HG02763 (cell line): ENCODE data around the gene ARHGAP29.

Source experiments
- ATAC-seq: cut with Tn5 transposase; IDR thresholded peaks from one replicate; pipeline ENCODE4 v1.9.1; 2021; ENCODE audit warnings: mild to moderate bottlenecking, moderate library complexity; ENCODE audit not compliant: unreplicated experiment

ARHGAP29 gene

DNA sequence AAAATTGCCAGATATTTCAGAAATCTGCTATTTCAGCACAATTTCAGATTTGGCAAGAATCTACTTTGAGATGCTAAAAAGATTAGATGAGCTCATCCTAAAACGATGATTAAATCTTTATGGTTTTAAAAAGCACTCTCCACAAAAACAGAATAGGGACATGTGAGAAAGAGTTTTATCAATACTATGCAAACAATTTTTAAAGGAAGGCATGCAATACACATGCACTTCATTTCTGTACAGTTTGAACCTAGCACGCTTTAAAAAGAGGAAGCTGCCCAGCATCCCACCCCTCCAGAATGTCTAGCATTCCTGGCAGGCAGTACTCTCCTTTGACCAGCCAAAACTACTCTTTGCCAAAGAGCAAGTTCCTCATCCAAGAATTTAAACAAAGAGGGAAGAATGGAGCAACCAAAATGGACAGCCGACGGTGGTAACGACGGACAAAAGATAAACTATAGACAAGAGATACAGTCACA, 1.3 kb downstream of the ARHGAP29 start:
- no peak for ATAC-seq

DNA sequence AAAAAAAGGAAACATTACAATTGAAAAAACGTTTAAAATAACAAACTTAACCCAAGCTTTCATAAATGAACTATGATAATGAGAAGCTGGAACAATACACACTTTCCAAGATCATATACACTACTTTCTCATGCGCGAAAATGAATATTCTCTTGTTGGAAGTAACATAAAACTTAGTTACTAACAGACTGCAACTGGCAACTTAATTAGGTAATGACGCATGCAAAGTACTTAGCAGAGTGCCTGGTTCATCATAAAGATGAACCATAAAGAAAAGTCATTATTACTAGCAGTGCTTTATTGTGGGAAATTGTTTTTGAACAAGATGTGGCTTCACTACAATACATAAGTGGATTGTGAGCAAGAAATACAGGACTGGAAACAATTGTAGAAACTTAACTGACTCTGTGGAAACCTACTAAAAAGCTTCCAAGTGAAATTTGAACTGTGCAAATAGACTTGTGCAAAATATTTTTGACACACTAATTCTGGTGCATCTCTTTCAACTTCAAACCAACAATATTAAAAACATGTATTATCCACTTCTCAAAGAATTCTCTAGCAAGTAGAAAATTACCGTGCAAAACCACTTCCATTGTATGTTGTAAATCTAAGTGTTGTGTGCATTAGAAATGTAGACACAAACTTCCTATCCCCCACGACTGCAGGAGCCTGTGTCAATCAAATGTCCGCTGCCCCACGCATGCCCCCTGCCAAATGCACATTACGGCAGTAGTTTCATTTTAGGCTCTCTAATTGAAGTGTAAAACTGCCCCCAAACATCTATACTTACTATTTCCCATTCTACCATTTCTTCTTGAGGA, 2.0 kb downstream of the ARHGAP29 start:
- ATAC-seq: no peak

DNA sequence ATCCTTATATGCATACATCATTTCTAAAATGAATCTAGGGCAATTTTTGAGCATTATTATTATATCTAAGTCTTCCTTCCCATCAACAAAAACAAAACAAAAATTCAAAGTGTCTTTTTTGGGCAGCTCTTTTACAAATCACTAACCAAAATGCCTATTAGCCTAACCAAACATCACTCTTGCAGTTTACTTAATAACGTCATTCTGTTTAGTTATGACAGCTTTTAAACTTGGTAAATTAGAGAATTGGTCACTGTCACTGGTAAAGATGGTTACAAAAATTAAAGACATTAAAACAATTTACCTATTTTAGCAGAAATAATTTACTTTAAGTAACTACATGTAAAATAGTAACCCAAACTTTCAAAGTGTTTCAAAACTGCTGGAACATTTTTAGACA, 2.8 kb downstream of the ARHGAP29 start:
- ATAC-seq: no peak

DNA sequence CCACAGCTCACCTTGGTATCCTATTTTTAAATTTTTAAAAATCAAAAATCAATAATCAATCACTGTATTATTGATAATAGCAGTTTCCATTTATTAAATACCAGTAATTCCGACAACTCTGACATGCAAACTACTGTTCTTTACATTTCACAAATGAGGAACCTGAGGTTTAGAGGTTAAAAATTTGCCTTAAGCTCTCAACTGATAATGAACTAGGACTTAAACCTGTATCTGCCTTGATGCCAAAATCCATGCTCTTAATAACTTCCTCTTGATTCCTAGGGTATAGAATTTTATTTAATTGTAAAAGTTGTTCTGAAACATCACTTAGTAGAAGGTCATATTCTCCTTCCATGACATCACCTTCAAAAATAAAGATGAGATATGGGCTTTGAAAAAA, 5.6 kb downstream of the ARHGAP29 start:
- no peak for ATAC-seq

DNA sequence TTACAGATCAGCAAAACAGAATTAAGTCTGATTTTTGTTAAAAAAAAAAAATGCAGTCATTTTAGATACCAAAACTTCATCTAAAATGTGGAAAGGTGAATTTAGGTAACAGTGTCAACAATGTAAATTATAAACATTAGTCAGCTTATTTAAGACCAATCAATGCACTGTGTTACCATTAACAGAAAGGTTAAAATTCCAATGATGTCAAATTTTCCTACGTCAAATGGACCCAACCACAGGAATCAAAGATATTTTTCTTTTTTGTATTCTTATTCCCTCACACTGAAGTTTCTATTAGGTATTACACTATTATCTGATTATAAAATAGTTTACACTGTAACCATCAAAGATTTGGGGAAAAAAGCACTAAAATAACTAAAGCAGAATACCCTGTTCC, 6.5 kb downstream of the ARHGAP29 start:
- no peak for ATAC-seq

DNA sequence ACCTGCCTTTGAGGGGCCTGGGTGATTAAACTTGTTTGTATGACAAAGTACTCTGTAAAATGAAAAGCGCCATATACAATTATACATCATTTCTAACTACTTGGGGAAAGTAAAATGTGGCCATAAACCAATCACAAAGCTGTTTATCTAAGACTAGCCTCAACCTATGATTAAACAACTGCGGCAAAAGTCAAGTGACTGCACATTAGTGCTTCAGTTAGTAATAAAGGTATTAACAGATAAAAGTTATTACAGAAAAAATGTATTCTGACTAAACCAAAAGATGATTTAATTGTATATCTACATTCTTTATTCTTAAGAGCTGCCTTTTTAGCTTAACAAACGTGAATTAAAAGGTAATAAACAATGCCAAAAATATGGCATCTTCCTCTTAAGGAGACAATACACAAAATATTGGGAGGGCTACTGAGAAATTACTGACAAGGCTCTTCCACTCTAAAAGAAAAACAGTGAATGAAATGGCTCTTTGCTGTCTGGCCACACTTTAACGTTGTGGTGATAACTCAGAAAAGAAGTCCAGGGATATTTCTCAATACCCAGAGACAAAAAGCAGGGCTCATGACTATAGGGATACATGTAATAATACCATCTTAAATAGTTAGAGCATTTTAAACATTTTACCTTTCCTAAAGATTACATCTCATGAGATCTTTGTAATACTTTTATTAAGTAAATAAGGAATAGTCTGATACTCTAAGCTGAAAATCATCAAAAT, 8.6 kb downstream of the ARHGAP29 start:
- ATAC-seq: no peak

DNA sequence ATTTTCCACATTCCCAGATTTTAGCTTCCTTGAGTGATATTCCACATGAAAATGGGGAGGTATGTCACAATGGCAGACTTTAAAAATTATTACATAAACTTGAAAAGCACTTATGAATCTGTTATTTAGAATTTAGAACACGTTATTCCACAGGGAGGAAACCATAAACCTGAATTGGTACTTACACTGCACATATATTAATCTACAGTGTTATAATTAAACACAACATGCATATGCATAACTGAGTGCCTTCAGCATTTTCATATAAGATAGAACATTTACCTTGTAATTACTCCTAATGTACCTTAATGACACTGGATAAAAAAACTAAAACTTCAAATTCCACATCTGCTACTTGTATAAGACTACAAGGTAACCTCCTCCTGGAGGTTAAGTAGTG, 9.8 kb downstream of the ARHGAP29 start:
- no peak for ATAC-seq

DNA sequence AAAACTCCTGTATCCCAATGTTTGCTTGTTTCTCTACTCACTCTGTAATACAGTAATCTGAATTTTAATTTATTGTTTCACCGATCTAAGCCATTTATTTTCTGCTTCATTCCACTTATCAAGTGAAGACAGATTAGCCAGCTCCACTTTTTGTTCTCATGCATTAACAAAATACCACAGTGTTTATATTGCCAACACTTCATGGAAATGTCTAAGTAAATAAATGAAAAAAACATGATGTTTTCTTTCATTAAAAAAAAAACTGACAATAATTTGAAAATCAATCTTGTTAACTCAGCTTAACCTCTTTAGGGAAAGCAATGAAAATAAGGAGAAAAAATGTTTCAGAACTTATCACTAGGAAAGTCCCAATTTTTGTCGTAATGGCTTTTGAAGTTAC, 11.5 kb downstream of the ARHGAP29 start:
- no peak for ATAC-seq

DNA sequence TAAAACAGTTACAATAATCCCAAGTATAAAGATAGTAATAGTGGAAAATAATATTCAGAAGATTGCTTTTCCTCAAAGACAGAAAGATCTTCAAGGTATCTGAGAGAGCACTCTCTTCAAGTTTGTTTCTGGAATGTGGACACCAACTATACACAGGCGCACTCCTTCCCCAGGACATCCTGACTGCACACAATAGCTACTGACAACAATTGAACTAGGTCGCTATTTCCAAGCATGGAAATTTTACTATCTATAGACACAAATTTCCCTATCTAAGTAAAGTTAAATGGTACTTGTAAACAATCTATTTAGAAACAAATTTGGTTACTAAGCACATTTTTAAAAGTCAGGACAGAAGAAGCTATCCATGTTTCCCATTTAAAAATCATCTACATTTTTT, 19.1 kb downstream of the ARHGAP29 start:
- no peak for ATAC-seq

DNA sequence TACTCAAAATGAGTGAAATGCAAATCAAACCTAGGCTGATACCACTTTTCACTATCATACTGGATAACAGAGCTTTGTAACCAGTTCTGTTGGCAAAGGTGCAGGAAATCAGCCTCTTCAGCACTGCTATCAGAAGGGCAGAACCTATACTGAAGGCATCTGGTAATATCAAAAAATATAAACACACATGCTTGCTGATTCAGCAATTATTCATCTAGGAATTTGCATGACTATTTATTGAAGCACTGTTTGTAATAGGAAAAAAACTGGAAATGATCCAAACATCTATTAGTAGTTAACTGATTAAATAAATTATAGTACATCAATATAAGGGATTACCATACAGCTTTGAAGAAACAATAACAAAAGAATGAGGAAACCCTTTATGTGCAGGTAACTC, 21.4 kb downstream of the ARHGAP29 start:
- ATAC-seq: no peak

DNA sequence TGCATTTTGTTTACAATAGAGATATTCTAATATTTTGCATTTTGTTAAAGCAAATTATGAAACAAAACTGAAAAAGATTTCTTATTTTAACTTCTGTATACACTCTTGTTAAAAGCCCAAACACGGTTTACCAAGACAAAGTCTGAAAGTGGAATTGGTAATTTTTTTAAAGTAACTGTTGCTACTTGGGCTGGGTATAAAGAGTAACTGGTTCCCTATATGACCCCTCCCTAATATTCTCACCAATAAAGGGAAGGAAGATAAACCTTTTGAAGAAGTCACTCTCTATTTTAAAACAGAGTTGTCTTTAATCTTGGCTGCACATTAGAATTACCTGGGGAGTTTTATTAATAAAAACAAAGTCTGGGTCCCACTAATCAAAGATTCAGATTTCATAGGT, 27.4 kb downstream of the ARHGAP29 start:
- ATAC-seq: no peak

DNA sequence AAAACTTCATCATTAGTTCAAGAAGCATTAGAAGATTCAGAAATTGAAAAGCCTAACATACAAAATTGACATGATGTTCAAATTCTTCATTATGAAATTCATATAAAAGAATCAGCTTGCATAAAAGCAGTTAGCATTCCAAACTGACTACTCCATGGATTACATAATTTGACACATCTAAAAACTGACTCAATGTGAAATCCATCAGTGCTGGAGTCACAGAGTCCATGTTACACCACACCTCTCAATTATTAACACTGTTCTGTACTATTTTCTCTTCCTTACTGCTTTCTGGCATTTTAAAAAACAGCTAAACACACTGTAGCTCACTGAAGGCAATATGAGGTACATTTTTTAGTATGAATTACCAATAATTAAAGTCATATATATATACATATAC, 28.0 kb downstream of the ARHGAP29 start:
- ATAC-seq: no peak

DNA sequence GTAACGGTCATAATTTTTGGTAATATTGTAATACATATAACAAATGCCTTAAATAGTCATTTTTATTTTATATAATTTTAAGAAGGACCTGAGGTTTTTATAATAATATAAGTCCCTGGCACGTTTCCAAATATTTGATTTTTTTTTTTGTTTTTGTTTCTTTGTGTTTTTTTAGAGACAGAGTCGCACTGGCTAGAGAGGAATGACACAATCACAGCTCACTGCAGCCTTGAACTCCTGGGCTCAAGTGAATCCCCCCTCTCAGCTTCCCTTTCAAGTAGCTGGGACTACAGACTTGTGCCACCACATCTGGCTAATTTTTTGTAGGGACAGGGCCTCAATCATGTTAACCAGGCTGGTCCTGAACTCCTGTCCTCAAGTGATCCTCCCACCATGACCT, 29.7 kb downstream of the ARHGAP29 start:
- ATAC-seq: no peak

DNA sequence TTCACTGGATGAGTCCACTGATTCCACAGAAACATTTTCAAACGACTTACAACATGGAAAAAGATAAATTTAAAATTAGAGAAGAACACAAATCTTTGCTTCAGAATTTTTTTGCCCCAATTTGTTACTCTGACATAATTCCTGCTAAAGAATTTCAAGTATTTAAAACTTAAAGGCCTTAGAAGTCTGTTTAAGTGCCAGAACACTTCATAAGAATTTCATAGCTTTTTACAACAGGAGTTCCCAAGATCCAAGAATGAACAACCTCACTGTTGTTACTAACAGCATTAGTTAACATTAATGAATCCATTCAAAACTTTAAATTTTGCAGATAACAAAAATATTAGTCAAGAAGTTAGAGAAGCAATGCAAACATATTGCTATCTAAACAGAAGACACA, 31.7 kb downstream of the ARHGAP29 start:
- no peak for ATAC-seq

DNA sequence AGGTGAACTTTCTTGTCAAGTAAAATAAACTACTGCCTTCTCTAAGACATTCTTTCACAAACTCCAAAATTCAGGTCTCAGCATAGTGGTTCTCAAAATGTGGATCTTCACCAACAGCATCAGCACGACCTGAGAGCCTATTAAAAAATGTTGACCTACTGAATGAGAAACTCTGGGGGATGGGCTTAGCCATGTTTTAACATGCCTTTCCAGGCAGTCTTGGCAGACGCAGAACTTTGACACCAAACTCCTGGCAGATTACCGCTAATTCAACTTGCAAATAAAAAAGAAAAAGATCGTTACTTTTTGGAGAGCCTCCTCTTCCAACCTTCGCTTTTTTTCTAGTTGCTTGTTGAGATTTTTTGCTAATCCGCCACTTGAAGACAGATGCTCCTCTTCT, 35.1 kb downstream of the ARHGAP29 start:
- ATAC-seq: no peak

DNA sequence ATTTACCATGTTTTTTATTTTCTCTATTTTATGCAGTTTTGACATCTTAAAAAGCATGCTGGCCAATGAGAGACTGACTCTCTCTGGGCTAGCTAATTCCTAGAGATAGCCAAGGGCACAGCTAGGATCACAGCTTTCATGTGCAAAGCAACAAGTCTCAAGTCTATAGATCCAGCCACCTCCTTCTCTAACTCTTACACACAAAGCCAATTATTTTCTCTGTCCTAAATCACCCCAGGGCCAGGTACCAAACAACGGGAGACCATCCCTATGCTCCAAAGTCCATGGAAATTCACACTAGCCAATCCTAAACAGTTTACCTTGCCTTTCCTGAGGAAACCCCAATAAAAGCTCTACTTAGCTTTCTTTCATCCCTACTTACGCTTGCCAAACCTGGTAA, 38.0 kb downstream of the ARHGAP29 start:
- no peak for ATAC-seq

DNA sequence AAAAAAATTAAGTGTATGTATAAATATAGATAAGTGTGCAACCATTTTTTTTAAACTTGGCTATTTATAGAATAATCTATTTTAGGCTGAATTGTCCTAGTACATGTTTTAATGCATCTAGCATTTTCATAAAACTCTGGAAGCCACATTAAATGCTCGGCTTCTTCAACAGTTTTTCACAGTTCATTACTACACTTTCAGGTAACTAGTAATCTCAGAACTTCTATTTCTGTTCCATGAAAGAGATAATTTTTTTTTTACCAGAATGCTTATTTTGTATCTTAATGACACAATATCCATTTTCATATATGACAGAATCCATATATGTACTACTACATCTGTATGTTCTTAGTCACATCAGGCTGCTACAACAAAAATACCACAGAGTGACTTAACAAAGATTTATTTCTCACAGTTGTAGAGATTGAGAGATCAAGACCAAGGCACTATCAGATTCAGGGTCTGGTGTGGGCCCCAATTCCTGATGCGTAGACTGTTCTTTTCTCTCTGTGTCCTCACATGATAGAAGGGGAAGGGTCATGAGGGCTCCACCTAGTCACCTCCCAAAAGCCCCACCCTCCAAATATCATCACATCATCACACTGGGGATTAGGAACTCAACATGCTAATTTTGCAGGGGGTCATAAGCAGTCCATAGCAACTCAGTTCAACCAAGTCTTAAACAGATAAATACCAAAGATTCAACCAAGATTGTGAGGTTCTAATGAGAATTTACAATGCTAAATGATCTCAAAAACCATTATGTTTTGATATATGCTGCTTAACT, 43.1 kb downstream of the ARHGAP29 start:
- ATAC-seq: no peak

DNA sequence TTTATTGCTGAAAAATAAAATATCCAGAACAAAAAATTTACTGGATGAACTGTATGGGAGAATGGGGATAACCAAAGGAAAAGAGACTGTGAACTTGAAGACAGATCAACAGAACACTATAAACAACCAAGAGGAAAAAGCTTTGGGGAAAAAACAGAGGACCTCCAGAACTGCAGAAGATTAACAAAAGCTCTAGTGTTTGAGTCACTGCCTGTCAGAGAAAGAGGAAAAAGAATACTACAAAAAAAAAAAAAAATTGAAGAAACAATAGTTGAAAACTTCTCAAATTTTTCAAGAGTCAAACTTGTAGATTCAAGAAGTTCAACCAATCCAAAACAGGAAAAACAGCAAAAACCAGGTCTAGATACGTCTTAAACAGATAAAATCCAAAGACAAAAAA, 44.3 kb downstream of the ARHGAP29 start:
- ATAC-seq: no peak

DNA sequence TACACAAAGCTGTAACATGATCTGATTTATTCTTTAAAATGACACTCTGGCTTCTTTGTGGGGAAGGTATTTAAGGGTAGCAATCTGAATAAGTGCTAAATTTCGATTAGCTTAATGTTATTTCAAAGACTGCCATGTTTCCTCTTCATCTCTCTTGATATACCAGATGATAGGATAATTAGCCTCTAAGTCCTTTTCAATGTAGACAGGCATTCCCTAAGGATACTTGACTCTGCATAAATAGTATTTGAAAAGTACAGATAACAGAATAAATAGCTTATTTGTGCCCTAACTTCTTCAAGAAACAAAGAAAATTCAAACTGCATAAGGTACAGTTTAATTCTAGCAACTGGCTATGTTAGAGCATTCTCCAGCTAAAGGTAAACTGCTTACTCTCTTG, 46.2 kb downstream of the ARHGAP29 start:
- no peak for ATAC-seq

DNA sequence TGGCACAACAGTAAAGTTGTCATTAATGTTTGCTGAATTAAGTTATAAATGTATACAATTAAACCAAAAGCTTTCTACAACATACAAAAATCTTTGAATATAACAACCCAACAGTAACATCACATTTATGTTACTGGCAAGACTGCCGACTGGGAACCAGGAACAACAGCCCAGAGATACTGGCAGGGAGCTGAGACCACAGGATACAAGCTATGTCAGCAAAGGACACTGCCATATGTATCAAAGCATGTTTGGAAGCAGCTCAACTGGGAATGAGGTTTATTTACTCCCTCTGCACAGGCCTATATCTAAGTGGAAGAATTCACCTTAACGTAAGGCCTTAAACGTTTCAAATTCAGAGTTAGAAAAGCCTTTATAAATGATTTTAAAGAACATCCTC, 50.4 kb downstream of the ARHGAP29 start:
- ATAC-seq: no peak

DNA sequence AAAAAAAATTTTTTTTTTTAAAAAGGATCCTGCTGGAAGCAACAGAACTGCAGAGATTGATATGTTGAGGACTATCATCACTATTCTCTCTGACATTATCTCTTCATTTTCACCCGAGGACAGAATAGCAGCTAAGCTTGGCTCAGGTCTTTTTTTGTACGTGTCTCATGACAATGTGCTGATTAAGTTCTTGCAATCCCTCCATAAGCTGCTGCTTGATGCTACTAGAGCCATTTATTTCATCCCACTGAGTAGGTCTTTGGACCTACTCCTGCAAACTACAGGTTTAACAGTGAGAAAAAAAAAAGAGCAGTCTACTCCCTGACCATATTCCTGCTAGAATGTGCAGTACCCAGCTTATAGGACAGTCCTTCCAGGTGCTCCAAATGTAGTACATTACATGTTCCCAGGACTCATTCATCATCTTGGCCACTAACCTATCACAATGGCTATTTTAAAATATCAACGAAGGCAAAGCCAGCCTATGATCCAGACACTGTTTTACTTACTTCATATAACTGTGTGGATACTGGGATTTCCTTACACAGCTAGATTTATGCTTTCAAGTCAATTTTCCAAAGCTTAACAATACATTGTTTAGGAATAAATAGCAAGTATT, 54.1 kb downstream of the ARHGAP29 start:
- no peak for ATAC-seq
